Iris pigment epithelial cell (primary cell): Measurements from ENCODE around the gene HRH3.

Experiments
- DNase-seq: peaks from one replicate; pipeline ENCODE4 v3.0.0-alpha.2; 2011; ENCODE audit warnings: low read depth

HRH3 gene

GRCh38 chr20:62229667-62230066 lies 9.6 kb upstream of the HRH3 start:
- no peak for DNase-seq

GRCh38 chr20:62228982-62229545 lies 9.0 kb upstream of the HRH3 start:
- no peak for DNase-seq

GRCh38 chr20:62227977-62228958 lies 8.2 kb upstream of the HRH3 start:
- no peak for DNase-seq

- no peak for DNase-seq
Observed at GRCh38 chr20:62227591-62227976, 7.5 kb upstream of the HRH3 start.

GRCh38 chr20:62226707-62227590 lies 6.9 kb upstream of the HRH3 start:
- no peak for DNase-seq

GRCh38 chr20:62225820-62226635 lies 6.0 kb upstream of the HRH3 start:
- no peak for DNase-seq

- no peak for DNase-seq
Observed at GRCh38 chr20:62225026-62225425, 4.9 kb upstream of the HRH3 start.

- DNase-seq = no peak
Observed at GRCh38 chr20:62224113-62224855, 4.2 kb upstream of the HRH3 start.

- DNase-seq = no peak
Observed at GRCh38 chr20:62223571-62223970, 3.5 kb upstream of the HRH3 start.

GRCh38 chr20:62222972-62223371 lies 2.9 kb upstream of the HRH3 start:
- no peak for DNase-seq

- DNase-seq = no peak
Observed at GRCh38 chr20:62222266-62222850, 2.3 kb upstream of the HRH3 start.

GRCh38 chr20:62220666-62221568 lies 839 bp upstream of the HRH3 start:
- DNase-seq = no peak

GRCh38 chr20:62219101-62219991 lies 732 bp downstream of the HRH3 start:
- DNase-seq = peak; percentile 23

GRCh38 chr20:62217913-62218773 lies 1.9 kb downstream of the HRH3 start:
- no peak for DNase-seq

GRCh38 chr20:62216636-62217566 lies 3.2 kb downstream of the HRH3 start:
- no peak for DNase-seq

GRCh38 chr20:62215991-62216635 lies 4.0 kb downstream of the HRH3 start:
- DNase-seq = no peak
